ENCODE data around the gene MAP9.

DNA sequence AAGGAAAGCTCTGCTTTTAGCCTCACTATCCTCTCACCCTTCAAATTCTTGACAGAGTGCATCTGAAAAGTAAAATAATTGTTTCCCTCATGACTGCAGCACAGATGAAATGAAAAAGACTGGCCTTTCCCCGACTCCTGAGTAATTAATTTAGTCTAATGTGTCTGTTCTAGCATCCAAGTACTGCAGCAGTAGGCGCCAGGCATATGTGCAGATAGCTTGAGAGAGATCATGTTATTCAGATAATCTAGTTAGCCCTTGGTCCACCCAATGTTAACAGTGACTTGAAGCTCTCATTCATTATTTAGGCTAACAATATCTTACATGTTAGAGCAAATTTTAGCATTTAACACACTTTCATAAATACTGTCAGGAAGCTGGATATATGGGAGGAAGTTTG lies 54.0 kb downstream of the MAP9 start:
- TF ChIP-seq, protein P1, sequence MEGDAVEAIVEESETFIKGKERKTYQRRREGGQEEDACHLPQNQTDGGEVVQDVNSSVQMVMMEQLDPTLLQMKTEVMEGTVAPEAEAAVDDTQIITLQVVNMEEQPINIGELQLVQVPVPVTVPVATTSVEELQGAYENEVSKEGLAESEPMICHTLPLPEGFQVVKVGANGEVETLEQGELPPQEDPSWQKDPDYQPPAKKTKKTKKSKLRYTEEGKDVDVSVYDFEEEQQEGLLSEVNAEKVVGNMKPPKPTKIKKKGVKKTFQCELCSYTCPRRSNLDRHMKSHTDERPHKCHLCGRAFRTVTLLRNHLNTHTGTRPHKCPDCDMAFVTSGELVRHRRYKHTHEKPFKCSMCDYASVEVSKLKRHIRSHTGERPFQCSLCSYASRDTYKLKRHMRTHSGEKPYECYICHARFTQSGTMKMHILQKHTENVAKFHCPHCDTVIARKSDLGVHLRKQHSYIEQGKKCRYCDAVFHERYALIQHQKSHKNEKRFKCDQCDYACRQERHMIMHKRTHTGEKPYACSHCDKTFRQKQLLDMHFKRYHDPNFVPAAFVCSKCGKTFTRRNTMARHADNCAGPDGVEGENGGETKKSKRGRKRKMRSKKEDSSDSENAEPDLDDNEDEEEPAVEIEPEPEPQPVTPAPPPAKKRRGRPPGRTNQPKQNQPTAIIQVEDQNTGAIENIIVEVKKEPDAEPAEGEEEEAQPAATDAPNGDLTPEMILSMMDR (IDR thresholded peaks at IDR 0.05; ENCODE audit: borderline replicate concordance, extremely low read depth, low read length, poor library complexity, severe bottlenecking), result no peak
- TF ChIP-seq EZH2 (IDR thresholded peaks at IDR 0.05; ENCODE audit: borderline replicate concordance, low read depth, low read length, severe bottlenecking), result no peak
